ENCODE measurements around the gene UQCC5. TPM values are rescaled to one million over a fixed set of nuclear protein-coding genes. Genes with fewer than 3 reads are reported as not detected.

Gene UQCC5
- total RNA-seq, 1 donor from 2014 or later: 7.5 TPM

- no peak for DNase-seq (ENCODE audit: low read depth, low spot score)
Observed at GRCh38 chr3:52503788-52504424, 32.5 kb upstream of the UQCC5 start.

- no peak for DNase-seq (ENCODE audit: low read depth, low spot score)
Observed at GRCh38 chr3:52504977-52505376, 31.4 kb upstream of the UQCC5 start.

GRCh38 chr3:52506266-52506966 lies 30.0 kb upstream of the UQCC5 start:
- DNase-seq (ENCODE audit: low read depth, low spot score): no peak

GRCh38 chr3:52507359-52507758 lies 29.0 kb upstream of the UQCC5 start:
- no peak for DNase-seq (ENCODE audit: low read depth, low spot score)

- DNase-seq (ENCODE audit: low read depth, low spot score): no peak
Observed at GRCh38 chr3:52509753-52510328, 26.6 kb upstream of the UQCC5 start.

GRCh38 chr3:52511509-52511908 lies 24.9 kb upstream of the UQCC5 start:
- no peak for DNase-seq (ENCODE audit: low read depth, low spot score)

GRCh38 chr3:52512105-52512504 lies 24.3 kb upstream of the UQCC5 start:
- DNase-seq (ENCODE audit: low read depth, low spot score): no peak

GRCh38 chr3:52512727-52513126 lies 23.7 kb upstream of the UQCC5 start:
- no peak for DNase-seq (ENCODE audit: low read depth, low spot score)

- DNase-seq (ENCODE audit: low read depth, low spot score): no peak
Observed at GRCh38 chr3:52513281-52513680, 23.1 kb upstream of the UQCC5 start.

GRCh38 chr3:52514576-52514975 lies 21.8 kb upstream of the UQCC5 start:
- no peak for DNase-seq (ENCODE audit: low read depth, low spot score)

GRCh38 chr3:52515192-52515591 lies 21.2 kb upstream of the UQCC5 start:
- DNase-seq (ENCODE audit: low read depth, low spot score): no peak

- DNase-seq (ENCODE audit: low read depth, low spot score): no peak
Observed at GRCh38 chr3:52516509-52517195, 19.8 kb upstream of the UQCC5 start.

- DNase-seq (ENCODE audit: low read depth, low spot score): no peak
Observed at GRCh38 chr3:52517796-52518722, 18.3 kb upstream of the UQCC5 start.

- no peak for DNase-seq (ENCODE audit: low read depth, low spot score)
Observed at GRCh38 chr3:52518723-52519444, 17.5 kb upstream of the UQCC5 start.

- no peak for DNase-seq (ENCODE audit: low read depth, low spot score)
Observed at GRCh38 chr3:52519445-52520140, 16.8 kb upstream of the UQCC5 start.

- DNase-seq (ENCODE audit: low read depth, low spot score): no peak
Observed at GRCh38 chr3:52520141-52520667, 16.2 kb upstream of the UQCC5 start.

- no peak for DNase-seq (ENCODE audit: low read depth, low spot score)
Observed at GRCh38 chr3:52520716-52521487, 15.5 kb upstream of the UQCC5 start.

- DNase-seq (ENCODE audit: low read depth, low spot score): no peak
Observed at GRCh38 chr3:52521488-52521824, 14.9 kb upstream of the UQCC5 start.

All from pulmonary artery endothelial cell (primary cell).